Keratinocyte (primary cell): Measurements from ENCODE around the gene METAP1D.

ENCODE experiments used
- CTCF ChIP-seq, 3 experiments: IDR thresholded peaks in 1 of 3; conservative IDR thresholded peaks in 1 of 3; optimal IDR thresholded peaks in 1 of 3; 2 replicates in 2 of 3; 3 replicates in 1 of 3; pipeline versions ENCODE3 to v1.5.1; 2011; ENCODE audit warnings: low read length in 3 of 3, mild to moderate bottlenecking in 3 of 3, moderate library complexity in 2 of 3, control low read depth in 1 of 3, inconsistent platforms in 1 of 3; ENCODE audit not compliant: insufficient read depth in 2 of 3; ENCODE audit errors: extremely low read depth in 1 of 3
- EZH2 ChIP-seq: IDR thresholded peaks from one replicate; pipeline ENCODE4 v1.6.1; 2012; ENCODE audit warnings: inconsistent platforms, mild to moderate bottlenecking, low read length, moderate library complexity

DNA sequence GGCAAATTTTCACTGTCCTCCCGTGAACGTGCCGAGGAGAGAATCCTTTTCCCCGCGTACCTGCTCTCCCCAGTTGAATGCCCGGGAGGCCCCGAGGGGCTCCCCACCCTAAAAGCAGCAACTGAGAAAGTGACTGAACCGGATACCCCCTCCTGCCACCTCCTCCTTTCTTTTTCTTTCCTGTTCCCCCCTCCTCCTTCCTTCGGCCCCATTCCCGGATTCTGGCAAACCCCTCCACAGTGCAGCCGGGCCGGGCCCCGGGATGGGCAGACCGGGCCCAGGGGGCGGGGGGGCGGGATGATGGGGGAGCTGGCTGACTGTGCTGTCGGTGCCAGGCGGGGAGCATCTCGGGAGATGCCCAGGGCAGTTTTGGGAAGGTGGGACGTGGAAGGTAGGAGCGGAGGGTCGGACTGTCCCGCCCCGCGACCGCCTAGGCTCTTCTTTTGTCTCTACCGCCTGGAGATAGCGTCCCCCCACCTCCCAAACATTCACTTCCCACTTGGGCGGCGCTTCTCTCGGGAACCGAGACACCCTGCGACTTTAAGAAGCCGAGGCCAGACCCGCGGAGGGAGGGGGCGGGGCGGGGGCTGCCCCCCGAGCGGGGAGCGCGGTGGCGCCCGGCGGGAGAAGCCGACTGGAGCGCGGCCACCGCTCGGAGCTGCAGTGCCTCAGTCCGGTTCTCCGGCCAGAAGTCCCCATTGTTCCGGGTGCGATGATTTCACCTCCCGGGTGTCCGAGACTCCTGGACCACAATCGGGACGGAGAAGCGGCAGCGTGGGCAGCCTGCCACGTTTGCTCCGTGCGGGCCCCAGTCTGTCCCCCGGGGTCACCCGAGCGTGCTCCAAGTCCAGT, 94.8 kb downstream of the METAP1D start:
- TF ChIP-seq CTCF (optimal IDR thresholded peaks at IDR 0.05 in 1 of 3, IDR thresholded peaks at IDR 0.05 in 1 of 3, conservative IDR thresholded peaks at IDR 0.05 in 1 of 3; ENCODE audit: extremely low read depth in 1 of 3, insufficient read depth in 2 of 3, low read length in 3 of 3) (no peak), EZH2 (peak; percentile 47)
